HG03064 (cell line): ENCODE results near the gene IMMP2L.
A peak's percentile ranks its signal among the peaks of the same experiment; 100 is the strongest.

Source experiments
- ATAC-seq: cut with Tn5 transposase; IDR thresholded peaks from one replicate; pipeline ENCODE4 v1.9.1; 2021; ENCODE audit warnings: low read depth; ENCODE audit not compliant: unreplicated experiment

Gene IMMP2L

DNA sequence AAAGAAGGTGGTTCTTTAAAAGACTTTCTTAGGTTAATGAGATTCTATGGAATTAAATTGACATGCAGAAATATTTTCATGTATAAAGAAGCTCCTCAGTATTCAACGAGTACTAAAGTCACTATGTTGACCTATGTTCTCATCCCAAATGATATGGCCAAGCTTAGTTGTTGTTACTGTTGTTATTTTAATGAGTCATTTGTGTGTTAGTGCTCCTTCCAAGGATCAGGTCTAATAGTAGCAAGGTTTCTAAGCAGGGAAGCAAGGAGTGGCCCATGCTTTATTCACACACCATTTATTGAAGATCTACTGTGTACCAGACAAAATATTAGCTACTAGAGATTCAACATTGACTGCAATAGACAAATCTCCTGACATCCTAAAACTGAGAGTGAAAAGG lies 429.5 kb downstream of the IMMP2L start:
- no peak for ATAC-seq

DNA sequence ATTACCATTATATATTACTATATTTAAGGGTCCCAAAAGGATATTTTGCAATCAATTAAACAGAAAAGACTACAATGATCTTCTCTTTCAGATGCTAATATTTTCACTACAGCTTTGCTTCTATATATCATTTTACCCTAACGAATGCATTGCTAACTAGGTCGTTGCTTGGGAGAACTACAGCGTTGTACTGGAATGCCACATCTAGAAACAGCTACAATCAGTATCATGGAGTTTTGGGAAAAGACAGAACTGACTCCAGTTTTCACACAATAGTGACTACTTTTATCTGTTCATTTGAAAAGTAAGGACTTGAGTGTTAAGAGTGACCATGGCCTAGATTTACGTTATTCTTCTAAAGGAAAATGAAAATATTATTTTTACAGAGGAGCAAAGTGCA lies 432.9 kb downstream of the IMMP2L start:
- ATAC-seq: no peak

DNA sequence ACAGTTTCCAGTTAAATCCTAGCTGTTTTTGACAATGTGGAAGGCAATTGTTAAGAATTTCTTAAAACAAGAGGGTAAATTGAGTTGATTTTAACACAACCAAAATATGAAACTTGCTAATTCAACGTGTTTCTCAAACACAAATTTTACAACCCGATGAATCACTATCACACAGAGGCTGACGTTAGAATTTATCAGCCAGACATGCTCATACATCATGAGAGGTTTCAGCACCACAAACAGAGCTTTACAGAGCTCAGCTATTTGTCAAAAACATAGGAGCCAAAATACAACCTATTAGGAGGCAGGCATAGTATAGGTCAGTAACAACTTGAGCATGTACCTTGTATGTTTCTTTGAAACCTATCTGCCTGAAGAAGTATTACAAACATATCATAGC lies 435.3 kb downstream of the IMMP2L start:
- no peak for ATAC-seq

DNA sequence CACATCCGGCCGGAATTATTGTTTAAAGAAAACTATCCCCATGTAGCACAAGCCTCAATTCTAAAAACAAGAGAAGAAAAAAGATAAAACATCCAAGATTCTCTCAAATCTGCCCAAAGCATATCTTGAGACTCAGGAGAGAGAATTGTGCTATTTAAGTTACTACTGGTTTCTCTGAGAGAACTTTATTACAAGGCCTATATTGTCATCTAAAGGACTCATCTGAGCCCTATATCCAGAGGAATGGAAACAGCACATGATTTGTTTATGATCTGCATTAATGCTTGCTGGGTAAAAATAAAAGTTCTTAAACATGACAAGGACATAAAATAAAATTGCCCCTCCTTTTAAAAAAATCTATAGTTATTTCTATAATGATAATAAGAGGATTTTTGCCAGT lies 446.3 kb downstream of the IMMP2L start:
- no peak for ATAC-seq

DNA sequence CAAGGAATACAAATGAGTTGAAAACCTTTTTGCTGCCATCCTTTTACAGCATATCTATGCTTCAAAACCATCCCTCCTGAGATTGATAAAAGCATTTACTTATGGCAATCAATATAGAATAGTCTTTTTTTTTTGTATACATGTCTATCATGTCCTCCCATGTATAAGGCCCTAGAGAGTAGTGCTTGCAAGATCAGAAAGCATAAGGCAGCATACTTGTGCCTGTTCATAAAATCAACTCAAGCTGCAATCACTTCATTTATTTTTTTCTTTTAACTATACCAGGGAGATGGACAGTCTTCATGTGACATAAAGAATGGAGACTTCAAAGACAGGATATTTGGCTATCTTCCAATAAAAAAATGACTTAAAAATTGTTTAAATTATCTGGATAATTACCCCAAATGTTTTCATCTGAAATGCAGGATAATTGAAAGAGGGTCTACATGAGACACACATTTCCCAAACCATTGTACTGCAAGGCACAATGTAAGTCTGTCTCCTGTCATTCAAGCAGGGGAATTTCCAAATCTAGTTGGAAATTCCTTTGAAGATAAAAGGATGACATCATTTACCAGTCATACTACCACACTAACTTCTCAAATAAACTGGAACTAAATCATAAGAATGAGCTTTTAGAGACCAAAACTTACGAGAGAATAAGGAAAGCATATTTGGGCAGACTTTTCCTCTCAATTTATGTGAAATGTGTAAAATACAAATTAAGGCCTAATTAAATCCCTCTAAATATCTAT lies 448.9 kb downstream of the IMMP2L start:
- ATAC-seq: no peak

DNA sequence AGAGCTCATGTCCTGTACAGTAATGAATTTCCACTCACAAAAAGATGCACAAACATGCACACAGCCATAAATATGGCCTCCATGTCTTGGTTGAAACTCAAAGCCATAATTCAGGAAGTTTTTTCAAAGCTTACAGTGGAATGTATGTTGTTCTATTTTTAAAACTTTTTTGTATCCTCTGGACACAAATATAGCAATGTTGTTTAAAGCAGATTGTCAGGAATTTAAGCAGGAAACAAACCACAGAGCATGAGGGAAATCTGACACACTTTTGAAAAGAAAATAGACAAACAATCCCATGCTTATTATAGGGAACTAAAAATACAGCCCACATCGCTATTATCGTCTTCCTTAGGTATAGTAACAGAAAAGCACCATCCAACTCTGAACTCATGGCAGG lies 449.9 kb downstream of the IMMP2L start:
- no peak for ATAC-seq

DNA sequence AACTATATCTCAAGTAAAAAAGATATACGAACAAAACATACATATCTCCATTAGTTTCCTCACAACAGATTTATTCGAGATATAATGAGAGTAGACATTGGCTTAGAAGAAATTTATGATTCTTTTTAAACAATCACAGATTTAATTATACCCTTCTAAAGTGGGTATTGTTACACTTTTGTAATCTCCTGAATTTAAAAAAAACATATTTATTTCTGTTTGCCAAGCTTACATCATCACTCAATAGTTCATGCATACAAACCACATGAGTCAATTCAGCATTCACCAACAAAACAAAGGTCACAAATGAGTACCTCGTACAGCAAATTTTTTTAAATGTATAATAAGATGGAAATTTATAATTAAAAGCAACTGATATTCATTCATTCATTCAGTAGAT lies 453.8 kb downstream of the IMMP2L start:
- no peak for ATAC-seq

DNA sequence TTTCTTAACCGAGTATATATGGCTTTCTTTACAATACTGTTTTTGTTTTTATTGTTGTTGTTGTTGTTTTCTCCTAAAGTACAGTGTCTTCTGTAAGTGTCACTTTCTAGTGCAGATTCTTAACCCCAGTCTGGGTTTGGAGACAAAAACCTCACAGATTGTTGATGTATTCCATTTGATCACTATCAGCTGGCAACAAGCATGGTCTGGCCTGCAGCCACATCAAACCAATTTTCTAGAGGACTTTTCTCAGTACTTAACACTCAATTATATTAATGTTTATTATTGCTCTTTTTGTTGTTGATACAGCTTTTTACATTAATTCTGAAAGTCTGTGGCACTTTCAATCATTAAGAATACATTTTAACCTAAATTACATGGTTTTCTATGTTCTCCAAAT lies 454.3 kb downstream of the IMMP2L start:
- no peak for ATAC-seq

DNA sequence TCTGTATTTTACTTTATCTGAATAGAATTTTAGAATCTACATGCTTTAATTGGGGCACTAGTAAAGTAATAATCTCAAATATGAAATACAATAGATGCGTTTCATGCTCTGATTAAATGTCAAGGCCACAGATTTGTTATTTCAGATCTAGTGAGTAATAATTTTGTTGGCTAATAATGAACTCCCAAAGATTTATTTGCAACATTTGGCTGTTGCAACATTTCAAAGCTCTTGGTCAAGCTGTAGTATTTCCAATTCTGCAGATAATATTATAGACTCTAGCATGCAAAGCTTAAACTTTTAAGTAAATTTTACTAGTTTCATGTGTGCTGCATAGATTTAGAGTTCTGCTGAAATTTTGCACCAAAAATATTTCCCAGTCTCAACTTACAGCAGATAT lies 454.7 kb downstream of the IMMP2L start:
- ATAC-seq: no peak

DNA sequence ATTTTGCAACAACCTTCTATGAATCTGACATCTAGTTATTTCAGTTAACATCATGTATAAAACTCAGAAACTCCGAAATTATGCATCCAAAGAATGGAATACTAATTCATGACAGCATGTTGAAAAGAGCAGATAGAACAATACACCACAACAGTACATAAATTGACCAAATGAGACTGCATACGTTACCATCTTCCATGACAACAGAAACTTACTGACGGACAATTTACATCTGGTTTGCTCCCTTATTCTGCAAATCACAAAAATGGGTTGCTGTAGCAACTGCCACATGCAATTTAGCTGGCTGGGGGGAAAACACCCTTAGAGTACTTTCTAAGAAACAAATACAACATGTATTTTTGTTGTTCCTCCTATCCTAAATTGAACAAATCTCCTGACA lies 457.0 kb downstream of the IMMP2L start:
- no peak for ATAC-seq

DNA sequence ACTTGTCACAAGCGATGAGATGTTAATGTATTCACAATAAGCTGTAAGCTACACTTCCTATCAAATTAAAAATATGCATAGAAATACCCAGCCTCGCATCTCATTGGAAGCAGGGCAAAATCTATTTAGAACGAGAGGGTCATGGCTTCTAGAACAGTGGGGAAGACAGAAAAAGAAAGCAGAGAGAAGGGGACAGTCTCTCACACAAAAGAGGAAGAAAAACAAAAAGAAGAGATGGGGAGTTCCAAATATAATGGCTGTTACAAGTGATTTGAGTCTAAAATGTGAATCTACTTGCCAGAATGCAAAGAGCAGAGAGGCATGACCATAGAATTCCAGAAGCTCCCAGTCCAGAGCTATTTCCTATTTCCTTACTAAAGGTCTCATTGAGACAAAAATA lies 457.6 kb downstream of the IMMP2L start:
- no peak for ATAC-seq

DNA sequence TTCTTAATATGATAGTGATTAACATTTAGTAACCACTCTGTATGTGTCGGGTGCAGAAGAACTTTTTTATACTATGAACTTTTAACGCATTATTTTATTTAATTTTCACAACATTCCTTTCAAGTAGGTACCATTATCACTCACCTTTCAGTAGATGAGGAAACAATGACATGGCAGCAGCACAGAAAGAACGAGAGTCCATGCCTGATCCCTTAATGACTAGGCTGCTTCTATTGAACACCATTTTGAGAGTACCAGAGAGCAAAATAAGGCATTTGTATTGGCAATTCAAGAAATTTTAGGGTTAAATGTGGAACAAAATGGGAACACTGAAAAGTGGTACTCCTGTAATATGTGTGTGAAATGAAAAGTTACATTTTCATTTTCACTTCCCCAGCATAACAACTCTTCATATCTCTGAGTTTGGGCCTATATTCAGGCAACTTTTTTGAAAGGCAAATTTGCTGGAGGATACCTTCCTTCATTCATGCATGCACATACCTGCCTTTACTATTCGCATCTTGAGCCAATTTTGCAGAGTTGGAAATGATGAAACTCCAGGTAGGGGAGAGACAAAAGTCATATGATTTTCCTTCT lies 458.5 kb downstream of the IMMP2L start:
- ATAC-seq: peak; percentile 74

DNA sequence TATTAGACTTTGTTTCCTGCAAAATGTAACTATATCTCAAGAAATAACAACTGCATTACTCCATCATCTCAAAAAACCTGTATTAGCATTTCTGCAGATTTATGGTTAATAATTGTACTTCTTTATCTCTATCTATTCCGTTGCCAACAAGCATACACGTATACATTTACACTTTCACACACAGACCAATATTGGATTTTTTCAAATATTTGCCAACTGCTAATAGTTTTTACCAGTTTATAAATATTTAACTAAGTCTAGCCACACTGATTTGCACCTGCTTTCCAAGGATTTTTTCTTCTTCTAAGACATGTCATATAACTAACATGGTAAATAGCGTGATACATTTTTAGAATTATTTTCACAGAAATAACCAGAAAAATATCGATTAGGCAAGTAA lies 459.2 kb downstream of the IMMP2L start:
- ATAC-seq: no peak

DNA sequence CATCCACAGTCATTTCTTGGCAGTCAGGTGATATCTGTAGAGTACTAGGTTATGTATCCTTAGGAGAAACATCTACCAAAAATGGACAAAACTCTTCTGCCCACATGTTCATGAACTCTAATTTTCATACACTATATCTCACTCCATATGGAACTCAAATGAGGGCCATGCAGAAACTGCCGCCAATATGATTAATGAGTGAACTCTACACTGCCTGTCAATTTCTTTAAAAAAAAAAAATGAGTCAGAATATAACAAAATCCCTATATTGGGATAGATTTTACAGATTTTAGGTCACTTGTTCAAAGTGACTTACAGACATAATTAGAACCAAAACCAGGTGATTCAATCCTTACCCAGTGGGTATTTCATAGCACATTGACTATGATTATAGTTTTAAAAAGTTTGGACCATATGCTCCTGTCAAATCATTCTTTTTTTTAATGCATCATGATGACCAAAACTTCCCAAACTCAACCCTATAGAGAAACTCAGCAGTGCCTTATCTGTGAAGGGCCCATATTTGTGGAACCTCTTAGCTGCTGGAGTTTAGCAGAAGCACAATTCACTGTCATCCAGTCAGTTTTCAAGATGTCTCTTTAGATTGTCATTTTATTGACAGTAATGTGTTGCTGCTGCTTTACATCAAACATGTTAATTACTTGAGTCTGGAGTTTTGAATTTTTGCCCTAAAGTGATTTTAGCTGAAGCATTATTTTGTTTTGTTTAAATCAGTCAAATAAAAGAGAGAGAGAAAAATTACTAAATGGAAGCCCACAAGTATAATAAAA lies 460.2 kb downstream of the IMMP2L start:
- no peak for ATAC-seq

DNA sequence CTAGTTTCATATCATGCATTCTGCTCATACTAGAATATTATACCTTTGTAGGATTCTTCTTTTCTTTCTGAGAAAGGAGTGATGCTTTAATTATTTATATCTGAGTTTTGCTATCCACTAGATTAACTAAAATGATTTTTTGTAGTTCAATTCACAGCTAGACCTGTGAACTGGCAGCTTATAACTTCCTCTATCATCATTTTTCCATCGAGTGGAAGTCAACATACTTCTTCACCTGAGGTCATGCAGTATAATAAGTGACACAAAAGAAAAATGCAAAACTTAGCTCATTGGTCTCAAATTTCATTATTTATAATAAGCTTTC lies 463.4 kb downstream of the IMMP2L start:
- no peak for ATAC-seq

DNA sequence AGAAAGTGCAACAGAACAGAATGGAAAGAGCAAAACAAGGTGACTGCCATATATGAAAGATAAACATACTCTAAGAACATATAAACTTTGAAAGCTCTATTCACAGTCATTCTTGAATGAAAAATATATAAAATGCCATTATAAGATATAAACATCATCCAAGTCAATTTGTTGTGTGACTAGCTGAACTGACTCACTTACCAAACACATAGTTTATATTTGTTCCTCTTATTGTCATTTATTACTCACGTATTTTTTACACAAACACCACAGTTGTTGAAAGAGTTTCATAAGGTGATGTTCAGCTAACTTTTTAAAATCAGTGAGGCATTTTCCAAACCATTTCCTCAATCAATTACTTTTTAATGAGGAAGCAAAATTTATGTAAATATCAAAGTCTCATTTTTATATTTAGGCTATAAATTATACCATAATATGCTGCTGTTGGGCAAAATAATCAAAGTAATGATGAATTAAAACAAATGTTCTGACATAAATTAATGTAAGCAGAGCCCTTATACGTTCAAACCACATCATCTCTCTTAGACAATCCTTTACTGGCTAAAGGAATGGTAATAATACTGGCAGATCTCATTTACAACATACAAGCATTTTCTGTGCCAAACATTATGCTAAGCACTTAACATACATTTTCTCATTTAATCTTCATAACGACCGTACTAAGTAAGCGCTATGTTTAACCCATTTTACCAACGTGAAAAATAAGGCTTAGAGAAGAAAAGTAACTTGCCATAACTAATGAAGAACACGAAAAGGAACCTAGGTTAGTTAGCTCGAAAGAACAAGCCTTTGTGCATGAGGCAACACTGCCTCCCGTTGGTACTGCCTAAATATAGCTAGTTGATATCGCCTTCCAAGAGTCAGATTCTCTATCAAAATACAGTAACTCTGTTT lies 464.0 kb downstream of the IMMP2L start:
- ATAC-seq: no peak

DNA sequence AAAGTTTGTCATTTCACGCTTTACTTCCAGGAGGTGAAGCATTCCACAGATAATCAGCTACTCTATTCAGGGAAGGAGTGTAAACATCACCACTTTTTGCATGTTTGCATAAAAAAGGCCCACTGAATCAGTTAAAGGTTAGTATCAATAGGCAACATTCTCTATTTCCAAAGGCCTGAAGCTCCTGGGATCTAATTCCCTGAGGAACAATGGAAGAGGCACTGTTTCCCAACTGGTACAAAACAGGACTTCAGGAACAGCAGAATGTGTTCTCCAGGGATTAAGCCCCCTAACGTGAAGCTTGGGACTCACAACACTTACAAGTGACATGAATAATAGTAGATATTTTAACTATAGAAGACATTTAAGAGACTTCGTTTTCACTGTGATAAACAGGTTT lies 465.3 kb downstream of the IMMP2L start:
- ATAC-seq: no peak

DNA sequence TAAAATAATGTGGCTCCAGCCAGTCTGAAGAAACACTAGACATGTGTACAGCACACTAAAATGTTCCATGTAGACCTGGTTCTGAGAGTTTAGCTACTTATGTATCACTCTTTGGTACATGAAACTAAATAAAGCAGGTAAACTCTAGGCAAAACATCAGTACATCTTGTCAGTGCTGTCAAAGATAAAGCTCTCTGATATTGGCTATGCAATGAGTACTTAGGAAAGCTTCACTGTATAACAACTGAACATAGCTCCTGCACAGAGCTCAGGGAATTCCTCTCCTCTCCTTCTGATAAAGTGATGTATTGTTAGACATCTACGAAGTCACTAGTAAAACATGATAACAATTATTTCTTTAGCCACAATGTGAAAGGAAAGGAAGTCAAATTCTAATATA lies 467.9 kb downstream of the IMMP2L start:
- ATAC-seq: no peak

DNA sequence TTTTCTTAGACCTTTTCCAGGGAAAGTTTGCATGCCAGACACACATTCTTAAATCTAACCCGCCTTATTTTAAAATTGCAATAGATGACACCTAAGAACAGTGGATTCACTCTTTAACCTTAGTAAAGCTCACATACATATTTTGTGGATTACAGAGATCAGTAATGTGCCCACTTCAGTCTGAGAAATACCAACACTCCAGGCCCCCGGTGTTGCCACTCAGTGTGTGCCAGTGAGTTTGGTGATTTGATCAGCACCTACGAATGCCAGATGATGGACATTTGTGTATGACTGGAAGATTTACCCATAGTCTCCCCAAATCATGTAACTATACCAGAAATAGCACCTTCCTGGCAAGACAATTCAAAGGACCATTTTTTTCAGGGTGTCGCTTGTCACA lies 468.8 kb downstream of the IMMP2L start:
- no peak for ATAC-seq

DNA sequence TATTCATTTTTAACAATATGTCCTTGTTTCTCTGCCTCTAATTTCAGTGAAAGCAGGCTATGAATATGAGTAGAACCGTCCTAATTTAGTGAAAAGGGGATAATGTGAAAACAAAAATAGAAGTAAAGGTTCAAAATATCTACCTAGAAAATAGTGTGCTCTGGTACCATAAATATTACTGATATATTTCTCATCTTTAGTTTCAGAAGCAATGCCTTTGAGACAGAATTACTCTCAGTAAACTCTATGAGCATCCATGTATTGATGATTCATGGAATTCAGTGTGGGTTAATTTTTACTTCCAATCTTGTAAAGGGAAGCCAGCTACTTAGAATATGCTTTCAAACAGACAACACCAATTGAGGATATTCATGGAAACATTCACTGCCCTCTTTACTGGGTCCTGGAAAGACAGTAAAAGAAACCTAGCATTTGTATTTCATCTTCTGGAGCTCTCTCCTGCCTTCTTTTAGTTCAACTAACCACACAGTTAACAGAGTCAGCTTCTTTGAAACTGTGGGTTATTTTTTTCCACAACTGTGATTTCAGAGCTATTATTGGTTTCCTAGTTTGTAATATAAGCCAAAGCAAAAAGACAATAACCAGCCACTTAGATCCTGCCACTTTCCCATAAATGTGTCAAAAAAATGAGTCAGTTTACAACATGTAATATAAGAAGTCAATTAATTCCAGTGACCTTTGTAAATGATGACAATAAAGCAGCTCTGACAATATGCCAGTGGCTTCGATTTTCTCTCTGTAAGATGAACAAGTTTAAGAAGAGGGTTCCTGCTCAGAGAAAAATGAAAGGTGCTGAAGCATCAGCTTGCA lies 469.7 kb downstream of the IMMP2L start:
- ATAC-seq: peak; percentile 68
